HepG2 (cell line): Measurements from ENCODE around the gene KIAA0232. TPM values are rescaled to one million over a fixed set of nuclear protein-coding genes. Genes with fewer than 3 reads are reported as not detected.

Experiments used
- E2F5 ChIP-seq: sonication (generic); formaldehyde crosslinking; conservative IDR thresholded peaks from 2 replicates; pipeline ENCODE4 v1.4.0; 2020; ENCODE audit warnings: missing genetic modification reagents
- FIP1L1 ChIP-seq: fragments of 200-400 bp; formaldehyde crosslinking; IDR thresholded peaks from 2 replicates; pipeline ENCODE4 v1.6.1; 2018; ENCODE audit warnings: low read depth, mild to moderate bottlenecking, low read length, moderate library complexity, borderline replicate concordance; ENCODE audit not compliant: insufficient read depth
- FOXP4 ChIP-seq: sonication (generic); formaldehyde crosslinking; IDR thresholded peaks from 2 replicates; pipeline ENCODE4 v1.4.0; 2020; ENCODE audit warnings: missing genetic modification reagents
- KLF13 ChIP-seq: sonication (generic); formaldehyde crosslinking; IDR thresholded peaks from 2 replicates; pipeline ENCODE4 v1.4.0; 2020; ENCODE audit warnings: mild to moderate bottlenecking, missing genetic modification reagents
- KLF15 ChIP-seq: sonication (generic); formaldehyde crosslinking; IDR thresholded peaks from 2 replicates; pipeline ENCODE4 v1.8.1; 2023; ENCODE audit warnings: borderline replicate concordance, mild to moderate bottlenecking, inconsistent platforms, missing genetic modification reagents, mixed read lengths
- POLR2G ChIP-seq: fragments of 200-400 bp; formaldehyde crosslinking; IDR thresholded peaks from 2 replicates; pipeline ENCODE4 v1.6.1; 2018; ENCODE audit warnings: mild to moderate bottlenecking, low read depth, low read length, moderate library complexity
- SKI ChIP-seq: fragments of 450-650 bp; IDR thresholded peaks from one replicate; pipeline ENCODE4 v1.6.1; 2018; ENCODE audit warnings: mild to moderate bottlenecking; ENCODE audit not compliant: partially characterized antibody
- TMF1 ChIP-seq: sonication (generic); formaldehyde crosslinking; IDR thresholded peaks from 2 replicates; pipeline ENCODE4 v1.8.1; 2022; ENCODE audit warnings: low read depth, missing genetic modification reagents
- ZKSCAN1 ChIP-seq: fragments of 150-350 bp; IDR thresholded peaks from 2 replicates; pipeline ENCODE4 v1.6.1; 2014; ENCODE audit warnings: low read length
- ZNF331 ChIP-seq: sonication (generic); formaldehyde crosslinking; IDR thresholded peaks from 2 replicates; pipeline ENCODE4 v1.4.0; 2020; ENCODE audit warnings: missing genetic modification reagents
- ZNF414 ChIP-seq: sonication (generic); formaldehyde crosslinking; IDR thresholded peaks from 2 replicates; pipeline ENCODE4 v1.5.0; 2020; ENCODE audit warnings: missing genetic modification reagents
- ZNF713 ChIP-seq: sonication (generic); formaldehyde crosslinking; IDR thresholded peaks from 2 replicates; pipeline ENCODE4 v1.4.0; 2020; ENCODE audit warnings: mild to moderate bottlenecking, missing genetic modification reagents
- ZNF83 ChIP-seq: sonication (generic); formaldehyde crosslinking; IDR thresholded peaks from 2 replicates; pipeline ENCODE4 v1.4.0; 2020; ENCODE audit warnings: missing genetic modification reagents, mild to moderate bottlenecking, borderline replicate concordance
- polyA plus RNA-seq, 8 experiments: library from polyadenylated mRNA; depleted of rRNA in 3 of 8; stranded (reverse) in 7 of 8; unstranded in 1 of 8; fragments of >200 nt; fragmentation: Illumina TruSeq in 4 of 8; extraction: Trizol in 4 of 8; gene quantifications; 2 replicates each; pipeline versions ENCODE4 v1.2.1 to v1.2.3, GENCODE V29; 2011 to 2016; ENCODE audit warnings: low read depth in 4 of 8, missing spikeins in 1 of 8, mixed read lengths in 1 of 8; ENCODE audit not compliant: insufficient read depth in 1 of 8
- total RNA-seq, 5 experiments: library from RNA; depleted of rRNA; stranded (reverse); fragments of >200 nt; fragmentation: Illumina TruSeq; extraction: Trizol; gene quantifications; 2 replicates each; pipeline ENCODE4 v1.2.3, GENCODE V29; 2016; ENCODE audit warnings: low read depth in 1 of 5
- TF ChIP-seq, protein P1 (sequence below): IDR thresholded peaks from 2 replicates; pipeline ENCODE4 v1.6.1; 2016
- TF ChIP-seq, protein P2 (sequence below): IDR thresholded peaks from 2 replicates; pipeline ENCODE4 v1.6.1; 2012; ENCODE audit warnings: inconsistent platforms
- TF ChIP-seq, protein P3 (sequence below): IDR thresholded peaks from 2 replicates; pipeline ENCODE4 v1.6.1; 2018; ENCODE audit warnings: missing genetic modification reagents
- TF ChIP-seq, protein P4 (sequence below): sonication (generic); formaldehyde crosslinking; IDR thresholded peaks from 2 replicates; pipeline ENCODE4 v1.4.0; 2020; ENCODE audit warnings: missing genetic modification reagents, borderline replicate concordance
- TF ChIP-seq, protein P5 (sequence below): IDR thresholded peaks from 2 replicates; pipeline ENCODE4 v1.6.1; 2012; ENCODE audit warnings: low read depth, low read length, improper control_type of control experiment

The KIAA0232 gene
- total and polyA plus RNA-seq, 2 of the 13 experiments (the other 11 are each of a cell fraction or from before 2014, with no cell fraction given): 7.8 to 17.1 TPM

GRCh38 chr4:6909113-6909969 lies 126.8 kb downstream of the KIAA0232 start, which contains the start of gene TBC1D14 (continued):
- TF ChIP-seq FOXP4 (CRISPR knock-in tag) (peak; percentile 32; the same call in 1 of the 2 replicates), KLF13 (CRISPR knock-in tag) (no peak), TMF1 (CRISPR knock-in tag) (no peak), ZKSCAN1 (no peak), ZNF414 (CRISPR knock-in tag) (peak; percentile 49; the same call in 1 of the 2 replicates), E2F5 (CRISPR knock-in tag) (no peak), KLF15 (CRISPR knock-in tag) (no peak), POLR2G (peak; percentile 68), SKI (peak; percentile 77), FIP1L1 (no peak), ZNF713 (CRISPR knock-in tag) (no peak), ZNF331 (0 out of 2 replicates have a peak, but pooled peaks have one; percentile 16), ZNF83 (no peak)
- TF ChIP-seq, protein P1, sequence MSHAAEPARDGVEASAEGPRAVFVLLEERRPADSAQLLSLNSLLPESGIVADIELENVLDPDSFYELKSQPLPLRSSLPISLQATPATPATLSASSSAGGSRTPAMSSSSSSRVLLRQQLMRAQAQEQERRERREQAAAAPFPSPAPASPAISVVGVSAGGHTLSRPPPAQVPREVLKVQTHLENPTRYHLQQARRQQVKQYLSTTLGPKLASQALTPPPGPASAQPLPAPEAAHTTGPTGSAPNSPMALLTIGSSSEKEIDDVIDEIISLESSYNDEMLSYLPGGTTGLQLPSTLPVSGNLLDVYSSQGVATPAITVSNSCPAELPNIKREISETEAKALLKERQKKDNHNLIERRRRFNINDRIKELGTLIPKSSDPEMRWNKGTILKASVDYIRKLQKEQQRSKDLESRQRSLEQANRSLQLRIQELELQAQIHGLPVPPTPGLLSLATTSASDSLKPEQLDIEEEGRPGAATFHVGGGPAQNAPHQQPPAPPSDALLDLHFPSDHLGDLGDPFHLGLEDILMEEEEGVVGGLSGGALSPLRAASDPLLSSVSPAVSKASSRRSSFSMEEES (CRISPR knock-in tag): no peak
- TF ChIP-seq, protein P2, sequence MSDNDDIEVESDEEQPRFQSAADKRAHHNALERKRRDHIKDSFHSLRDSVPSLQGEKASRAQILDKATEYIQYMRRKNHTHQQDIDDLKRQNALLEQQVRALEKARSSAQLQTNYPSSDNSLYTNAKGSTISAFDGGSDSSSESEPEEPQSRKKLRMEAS: peak; percentile 71
- TF ChIP-seq, protein P3, sequence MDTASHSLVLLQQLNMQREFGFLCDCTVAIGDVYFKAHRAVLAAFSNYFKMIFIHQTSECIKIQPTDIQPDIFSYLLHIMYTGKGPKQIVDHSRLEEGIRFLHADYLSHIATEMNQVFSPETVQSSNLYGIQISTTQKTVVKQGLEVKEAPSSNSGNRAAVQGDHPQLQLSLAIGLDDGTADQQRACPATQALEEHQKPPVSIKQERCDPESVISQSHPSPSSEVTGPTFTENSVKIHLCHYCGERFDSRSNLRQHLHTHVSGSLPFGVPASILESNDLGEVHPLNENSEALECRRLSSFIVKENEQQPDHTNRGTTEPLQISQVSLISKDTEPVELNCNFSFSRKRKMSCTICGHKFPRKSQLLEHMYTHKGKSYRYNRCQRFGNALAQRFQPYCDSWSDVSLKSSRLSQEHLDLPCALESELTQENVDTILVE: peak; percentile 86
- TF ChIP-seq, protein P4, sequence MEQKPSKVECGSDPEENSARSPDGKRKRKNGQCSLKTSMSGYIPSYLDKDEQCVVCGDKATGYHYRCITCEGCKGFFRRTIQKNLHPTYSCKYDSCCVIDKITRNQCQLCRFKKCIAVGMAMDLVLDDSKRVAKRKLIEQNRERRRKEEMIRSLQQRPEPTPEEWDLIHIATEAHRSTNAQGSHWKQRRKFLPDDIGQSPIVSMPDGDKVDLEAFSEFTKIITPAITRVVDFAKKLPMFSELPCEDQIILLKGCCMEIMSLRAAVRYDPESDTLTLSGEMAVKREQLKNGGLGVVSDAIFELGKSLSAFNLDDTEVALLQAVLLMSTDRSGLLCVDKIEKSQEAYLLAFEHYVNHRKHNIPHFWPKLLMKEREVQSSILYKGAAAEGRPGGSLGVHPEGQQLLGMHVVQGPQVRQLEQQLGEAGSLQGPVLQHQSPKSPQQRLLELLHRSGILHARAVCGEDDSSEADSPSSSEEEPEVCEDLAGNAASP (CRISPR knock-in tag): no peak
- TF ChIP-seq, protein P5, sequence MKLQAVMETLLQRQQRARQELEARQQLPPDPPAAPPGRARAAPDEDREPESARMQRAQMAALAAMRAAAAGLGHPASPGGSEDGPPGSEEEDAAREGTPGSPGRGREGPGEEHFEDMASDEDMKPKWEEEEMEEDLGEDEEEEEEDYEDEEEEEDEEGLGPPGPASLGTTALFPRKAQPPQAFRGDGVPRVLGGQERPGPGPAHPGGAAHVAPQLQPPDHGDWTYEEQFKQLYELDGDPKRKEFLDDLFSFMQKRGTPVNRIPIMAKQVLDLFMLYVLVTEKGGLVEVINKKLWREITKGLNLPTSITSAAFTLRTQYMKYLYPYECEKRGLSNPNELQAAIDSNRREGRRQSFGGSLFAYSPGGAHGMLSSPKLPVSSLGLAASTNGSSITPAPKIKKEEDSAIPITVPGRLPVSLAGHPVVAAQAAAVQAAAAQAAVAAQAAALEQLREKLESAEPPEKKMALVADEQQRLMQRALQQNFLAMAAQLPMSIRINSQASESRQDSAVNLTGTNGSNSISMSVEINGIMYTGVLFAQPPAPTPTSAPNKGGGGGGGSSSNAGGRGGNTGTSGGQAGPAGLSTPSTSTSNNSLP: no peak
